ENCODE results near the gene HDAC7.

GRCh38 chr12:47848853-47849252 is 29.1 kb upstream of the HDAC7 start:
- TF ChIP-seq, protein P1, sequence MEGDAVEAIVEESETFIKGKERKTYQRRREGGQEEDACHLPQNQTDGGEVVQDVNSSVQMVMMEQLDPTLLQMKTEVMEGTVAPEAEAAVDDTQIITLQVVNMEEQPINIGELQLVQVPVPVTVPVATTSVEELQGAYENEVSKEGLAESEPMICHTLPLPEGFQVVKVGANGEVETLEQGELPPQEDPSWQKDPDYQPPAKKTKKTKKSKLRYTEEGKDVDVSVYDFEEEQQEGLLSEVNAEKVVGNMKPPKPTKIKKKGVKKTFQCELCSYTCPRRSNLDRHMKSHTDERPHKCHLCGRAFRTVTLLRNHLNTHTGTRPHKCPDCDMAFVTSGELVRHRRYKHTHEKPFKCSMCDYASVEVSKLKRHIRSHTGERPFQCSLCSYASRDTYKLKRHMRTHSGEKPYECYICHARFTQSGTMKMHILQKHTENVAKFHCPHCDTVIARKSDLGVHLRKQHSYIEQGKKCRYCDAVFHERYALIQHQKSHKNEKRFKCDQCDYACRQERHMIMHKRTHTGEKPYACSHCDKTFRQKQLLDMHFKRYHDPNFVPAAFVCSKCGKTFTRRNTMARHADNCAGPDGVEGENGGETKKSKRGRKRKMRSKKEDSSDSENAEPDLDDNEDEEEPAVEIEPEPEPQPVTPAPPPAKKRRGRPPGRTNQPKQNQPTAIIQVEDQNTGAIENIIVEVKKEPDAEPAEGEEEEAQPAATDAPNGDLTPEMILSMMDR (IDR thresholded peaks at IDR 0.05; ENCODE audit: low read depth, low read length, poor library complexity, severe bottlenecking) = no peak
- no peak for TF ChIP-seq EZH2phosphoT487 (IDR thresholded peaks at IDR 0.05; ENCODE audit: borderline replicate concordance, low read length)
